ENCODE data around the gene NANOS3.

NANOS3 gene

GRCh38 chr19:13834244-13835069 lies 42.5 kb upstream of the NANOS3 start:
- no peak for TF ChIP-seq CTCF (IDR thresholded peaks at IDR 0.05)
- Histone ChIP-seq H3K4me3 (peak overlapping the region; percentile 51), H3K27ac (peak overlapping the region; percentile 88 to 91)
- no peak for DNase-seq (ENCODE audit: low spot score)

GRCh38 chr19:13835791-13836723 lies 40.9 kb upstream of the NANOS3 start:
- peak overlapping the region; percentile 100 for H3K27ac ChIP-seq
- peak overlapping the region; percentile 99 for H3K4me3 ChIP-seq
- peak; percentile 84 for DNase-seq (ENCODE audit: low spot score)

GRCh38 chr19:13838435-13839129 lies 38.4 kb upstream of the NANOS3 start:
- TF ChIP-seq CTCF (IDR thresholded peaks at IDR 0.05): no peak
- no peak for DNase-seq (ENCODE audit: low spot score)
- H3K27ac ChIP-seq: peak overlapping the region; percentile 100
- peak overlapping the region; percentile 99 for H3K4me3 ChIP-seq

More at GRCh38 chr19:13835791-13836723, 40.9 kb upstream of the NANOS3 start:
- no peak for TF ChIP-seq CTCF (IDR thresholded peaks at IDR 0.05)

GRCh38 chr19:13839130-13839937 lies 37.6 kb upstream of the NANOS3 start:
- TF ChIP-seq CTCF (IDR thresholded peaks at IDR 0.05): no peak
- Histone ChIP-seq H3K27ac (peak overlapping the region; percentile 100), H3K4me3 (peak overlapping the region; percentile 99)
- peak; percentile 97 for DNase-seq (ENCODE audit: low spot score)

- Histone ChIP-seq H3K4me3 (peak overlapping the region; percentile 99), H3K27ac (peak overlapping the region; percentile 100)
- no peak for TF ChIP-seq CTCF (IDR thresholded peaks at IDR 0.05)
- no peak for DNase-seq (ENCODE audit: low spot score)
These were observed 37.0 kb upstream of the NANOS3 start for GRCh38 chr19:13839938-13840304.
